Measurements from ENCODE around the gene KIAA1217.

Gene KIAA1217

DNA sequence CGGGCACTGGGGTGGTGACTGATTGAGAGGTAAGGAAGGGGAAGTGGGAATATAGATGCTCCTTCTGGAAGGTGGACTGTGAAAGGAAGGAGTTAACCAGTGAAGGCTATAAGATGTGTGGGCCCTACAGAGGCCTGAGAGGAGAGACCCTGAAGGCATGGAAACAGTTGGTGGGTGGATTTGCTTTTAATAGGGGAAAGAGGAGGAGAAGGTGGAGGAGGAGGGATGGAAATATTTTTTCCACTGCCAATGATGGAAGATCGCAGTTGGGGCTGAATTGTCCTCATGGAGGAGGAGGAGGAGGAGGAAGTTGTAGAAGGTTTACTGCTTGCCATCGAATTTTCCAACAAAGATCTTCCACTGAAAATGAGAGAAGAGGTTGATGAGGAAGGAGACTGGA is 80.3 kb downstream of the KIAA1217 start:
- no peak overlapping the region for H3K4me3 ChIP-seq (ENCODE audit: control insufficient read depth, low read depth, low read length)
- no peak for DNase-seq (ENCODE audit: low read depth)
- TF ChIP-seq, protein P1, sequence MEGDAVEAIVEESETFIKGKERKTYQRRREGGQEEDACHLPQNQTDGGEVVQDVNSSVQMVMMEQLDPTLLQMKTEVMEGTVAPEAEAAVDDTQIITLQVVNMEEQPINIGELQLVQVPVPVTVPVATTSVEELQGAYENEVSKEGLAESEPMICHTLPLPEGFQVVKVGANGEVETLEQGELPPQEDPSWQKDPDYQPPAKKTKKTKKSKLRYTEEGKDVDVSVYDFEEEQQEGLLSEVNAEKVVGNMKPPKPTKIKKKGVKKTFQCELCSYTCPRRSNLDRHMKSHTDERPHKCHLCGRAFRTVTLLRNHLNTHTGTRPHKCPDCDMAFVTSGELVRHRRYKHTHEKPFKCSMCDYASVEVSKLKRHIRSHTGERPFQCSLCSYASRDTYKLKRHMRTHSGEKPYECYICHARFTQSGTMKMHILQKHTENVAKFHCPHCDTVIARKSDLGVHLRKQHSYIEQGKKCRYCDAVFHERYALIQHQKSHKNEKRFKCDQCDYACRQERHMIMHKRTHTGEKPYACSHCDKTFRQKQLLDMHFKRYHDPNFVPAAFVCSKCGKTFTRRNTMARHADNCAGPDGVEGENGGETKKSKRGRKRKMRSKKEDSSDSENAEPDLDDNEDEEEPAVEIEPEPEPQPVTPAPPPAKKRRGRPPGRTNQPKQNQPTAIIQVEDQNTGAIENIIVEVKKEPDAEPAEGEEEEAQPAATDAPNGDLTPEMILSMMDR (IDR thresholded peaks at IDR 0.05; ENCODE audit: control insufficient read depth, insufficient read depth, low read depth, low read length, missing control alignments) = no peak

DNA sequence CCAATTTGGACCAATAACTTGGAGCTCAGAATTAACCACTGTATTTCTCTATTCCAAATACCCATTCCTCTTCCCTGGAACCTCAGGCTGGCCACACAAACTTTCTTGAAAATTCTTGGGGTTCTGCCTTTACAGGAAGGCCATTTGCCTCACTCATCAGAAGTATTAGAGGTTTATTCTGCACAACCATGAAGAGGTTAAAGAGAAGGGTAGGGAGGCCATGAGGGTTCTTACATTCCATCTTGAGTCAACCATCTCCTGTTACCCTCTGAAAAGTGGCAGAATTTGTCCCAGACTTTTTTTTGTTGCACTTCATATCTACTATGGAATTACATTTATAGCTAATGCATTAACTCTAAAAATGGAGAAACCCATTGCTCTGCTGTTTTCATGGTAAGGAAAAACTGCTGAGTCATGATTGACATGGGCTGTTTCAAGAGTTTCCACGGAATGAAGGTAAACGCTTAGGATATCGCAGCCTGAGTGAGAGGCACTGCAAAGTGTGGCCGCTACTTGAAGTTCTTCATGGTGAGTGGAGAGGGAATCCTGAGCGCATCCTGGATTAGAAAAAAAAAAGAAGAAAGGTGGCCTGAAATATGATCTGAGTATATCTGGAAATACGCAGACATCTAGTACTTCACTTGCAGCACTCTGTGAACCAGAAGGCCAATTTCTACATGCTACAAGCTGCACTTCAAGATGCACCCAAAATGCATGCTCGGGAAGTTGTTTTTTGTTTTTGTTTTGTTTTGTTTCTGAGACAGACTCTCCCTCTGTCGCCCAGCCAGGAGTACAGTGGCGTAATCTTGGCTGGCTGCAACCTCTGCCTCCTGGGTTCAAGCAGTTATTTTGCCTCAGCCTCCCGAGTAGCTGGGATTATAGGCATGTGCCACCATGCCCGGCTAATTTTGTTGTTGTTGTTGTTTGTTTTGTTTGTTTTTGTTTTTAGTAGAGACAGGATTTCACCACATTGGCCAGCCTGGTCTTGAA is 83.7 kb downstream of the KIAA1217 start:
- DNase-seq (ENCODE audit: low read depth) = no peak
- TF ChIP-seq, protein P1 (IDR thresholded peaks at IDR 0.05; ENCODE audit: control insufficient read depth, insufficient read depth, low read depth, low read length, missing control alignments) = no peak
- no peak overlapping the region for H3K4me3 ChIP-seq (ENCODE audit: control insufficient read depth, low read depth, low read length)

DNA sequence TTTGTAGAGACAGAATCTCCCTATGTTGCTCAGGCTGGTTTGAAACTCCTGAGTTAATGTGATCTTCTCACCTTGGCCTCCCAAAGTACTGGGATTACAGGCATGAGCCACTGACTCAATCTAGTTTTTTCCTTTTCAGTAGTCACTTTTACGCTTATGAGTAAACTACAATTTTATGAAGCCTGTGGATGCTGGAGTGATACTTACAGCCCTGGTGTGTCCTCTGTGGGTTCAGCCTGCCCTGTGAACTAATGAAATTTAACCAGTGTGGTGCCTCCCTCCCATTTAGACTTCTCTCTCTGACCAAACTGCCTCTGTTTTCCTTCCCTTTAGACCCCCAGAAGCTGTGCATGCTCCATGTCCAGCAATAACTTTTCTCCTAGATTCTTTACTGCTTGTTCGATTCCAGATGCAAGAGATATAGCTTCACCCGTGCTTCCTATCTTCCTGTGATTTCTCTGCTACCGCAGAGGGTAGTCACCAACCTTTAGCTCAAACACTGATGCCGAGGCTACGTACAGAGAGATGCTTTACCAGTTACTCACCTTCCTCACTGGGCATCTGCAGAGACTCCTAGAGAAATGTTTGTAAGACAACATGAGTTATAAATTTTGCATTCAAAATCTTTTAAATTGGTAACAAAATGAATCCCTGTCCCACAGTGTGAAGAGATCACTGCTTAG is 90.8 kb downstream of the KIAA1217 start:
- DNase-seq (ENCODE audit: low read depth) = no peak
- TF ChIP-seq, protein P1 (IDR thresholded peaks at IDR 0.05; ENCODE audit: control insufficient read depth, insufficient read depth, low read depth, low read length, missing control alignments) = no peak
- H3K4me3 ChIP-seq (ENCODE audit: control insufficient read depth, low read depth, low read length) = no peak overlapping the region

DNA sequence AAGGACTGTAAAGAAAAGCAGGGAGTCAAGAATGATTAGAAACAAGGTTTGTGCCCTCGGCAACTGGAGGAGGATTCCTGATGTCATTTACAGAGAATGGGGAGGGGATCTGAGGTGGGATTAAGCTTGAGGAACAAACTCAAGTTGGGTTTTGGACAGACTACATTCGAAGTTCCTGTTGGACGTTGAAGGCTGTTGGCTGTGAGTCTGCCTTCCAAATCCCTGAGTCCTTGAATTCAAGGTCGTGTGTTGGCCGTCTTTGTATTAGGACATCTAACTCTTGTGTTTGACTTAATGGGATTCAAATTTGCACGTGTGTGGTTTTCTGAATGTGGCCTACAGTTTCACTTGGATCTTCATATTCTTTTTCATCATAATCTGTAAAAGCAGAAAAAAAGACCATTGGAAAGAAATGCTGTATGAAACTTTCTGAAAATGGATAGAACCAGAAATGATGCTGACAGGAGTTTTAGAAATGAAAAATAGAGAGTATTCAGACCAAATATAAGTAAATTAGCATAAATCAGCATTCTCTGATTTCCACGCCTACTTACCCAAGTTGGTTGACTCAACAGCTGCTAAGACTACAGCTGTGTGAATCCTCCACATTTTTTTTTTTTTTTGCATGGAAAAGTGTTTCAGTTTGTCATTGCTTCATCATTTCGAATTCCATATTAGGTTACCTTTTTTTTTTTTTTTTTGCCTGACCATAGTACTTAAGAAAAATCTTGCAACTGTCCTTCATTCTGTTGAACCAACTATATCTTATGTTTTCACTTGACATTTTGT is 94.8 kb downstream of the KIAA1217 start:
- H3K4me3 ChIP-seq (ENCODE audit: control insufficient read depth, low read depth, low read length) = no peak overlapping the region
- TF ChIP-seq, protein P1 (IDR thresholded peaks at IDR 0.05; ENCODE audit: control insufficient read depth, insufficient read depth, low read depth, low read length, missing control alignments) = no peak
- DNase-seq (ENCODE audit: low read depth) = no peak

DNA sequence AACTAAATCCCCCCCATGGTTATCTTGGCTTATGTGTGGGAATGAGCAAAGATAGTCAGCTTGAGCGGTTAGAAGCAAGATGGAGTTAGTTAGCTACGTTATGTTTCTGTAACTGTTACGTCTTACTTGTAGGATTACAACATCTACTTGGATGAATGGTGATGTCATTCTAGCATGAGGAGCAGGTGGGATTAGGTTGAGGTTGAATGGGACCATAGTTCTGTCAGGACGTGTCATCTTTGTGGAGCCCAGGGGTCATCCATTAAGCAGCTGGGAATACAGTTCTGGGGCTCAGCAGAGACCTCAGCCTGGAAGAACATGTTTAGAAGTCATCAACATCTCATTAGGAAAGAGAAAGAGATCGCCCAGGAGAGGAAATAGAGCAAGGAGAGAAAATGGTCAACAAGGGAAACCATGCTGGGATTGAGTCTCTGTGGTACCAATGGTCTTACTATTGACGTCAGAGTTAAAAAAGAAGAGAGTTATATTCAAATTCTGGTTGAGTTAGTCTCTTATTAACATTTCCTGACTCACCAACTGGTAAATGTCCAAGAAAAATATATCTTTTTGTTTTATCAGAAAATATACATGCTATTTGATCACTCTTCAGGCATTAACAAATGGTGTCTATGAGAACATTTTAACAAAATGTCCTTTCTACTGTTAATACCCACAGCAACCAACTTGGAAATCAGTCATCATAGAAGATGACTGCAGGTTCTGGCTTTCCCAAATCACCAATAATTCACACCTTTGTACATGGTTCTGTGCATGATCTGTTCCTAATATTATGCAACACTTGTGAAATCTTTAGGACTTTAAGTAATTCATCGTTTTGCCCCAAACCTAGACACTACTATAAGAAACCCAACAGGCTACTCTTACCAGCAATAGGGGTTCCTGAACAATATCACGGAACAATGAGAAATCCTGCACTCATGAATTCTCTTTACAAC is 96.9 kb downstream of the KIAA1217 start:
- TF ChIP-seq, protein P1 (IDR thresholded peaks at IDR 0.05; ENCODE audit: control insufficient read depth, insufficient read depth, low read depth, low read length, missing control alignments) = no peak
- no peak overlapping the region for H3K4me3 ChIP-seq (ENCODE audit: control insufficient read depth, low read depth, low read length)
- DNase-seq (ENCODE audit: low read depth) = no peak
